NCI-H2227 treated with DMSO at 0.1 percent for 48 hours (cell line): Measurements from ENCODE around the gene PTPN21.

Experiments
- DNase-seq: peaks from one replicate; lab custom pipeline; 2025; lab: John Stamatoyannopoulos, UW

The PTPN21 gene

DNA sequence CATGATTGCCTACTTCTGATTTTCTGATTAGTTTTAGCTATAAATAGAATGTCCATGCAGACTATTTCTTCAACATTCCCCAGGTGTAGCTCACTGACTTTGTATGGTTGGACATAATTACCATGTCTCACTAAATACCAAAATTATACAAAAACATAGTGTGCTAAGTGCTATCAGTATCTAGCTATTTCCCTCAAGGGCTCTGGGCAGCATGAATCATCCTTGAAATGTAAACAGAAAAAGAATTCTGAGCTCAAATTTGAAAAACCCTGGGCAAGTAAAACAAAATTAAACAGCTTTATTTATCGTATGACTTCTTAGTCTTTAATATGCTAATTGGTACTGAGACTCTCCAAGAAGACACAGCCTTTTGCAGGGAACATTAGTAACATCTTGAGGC, 86.4 kb downstream of the PTPN21 start:
- no peak for DNase-seq

DNA sequence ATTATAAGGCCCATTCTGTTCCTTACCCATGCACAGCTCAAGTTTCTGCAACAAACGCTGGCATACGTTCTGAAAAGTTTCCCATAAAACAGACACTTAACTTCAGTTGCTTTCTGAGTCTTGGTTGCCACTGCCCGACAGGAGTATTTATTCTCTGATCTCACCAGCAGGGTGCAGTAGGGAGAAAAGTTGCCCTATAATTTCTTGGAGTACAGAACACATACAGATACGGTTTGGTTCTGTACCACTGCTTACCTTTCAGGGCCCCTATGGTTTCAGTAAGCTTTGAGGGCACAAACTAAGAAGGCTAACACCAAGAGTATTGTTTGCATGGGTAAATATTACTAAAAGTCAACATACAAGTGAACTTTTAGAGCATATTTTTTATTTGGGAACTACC, 91.5 kb downstream of the PTPN21 start:
- no peak for DNase-seq

DNA sequence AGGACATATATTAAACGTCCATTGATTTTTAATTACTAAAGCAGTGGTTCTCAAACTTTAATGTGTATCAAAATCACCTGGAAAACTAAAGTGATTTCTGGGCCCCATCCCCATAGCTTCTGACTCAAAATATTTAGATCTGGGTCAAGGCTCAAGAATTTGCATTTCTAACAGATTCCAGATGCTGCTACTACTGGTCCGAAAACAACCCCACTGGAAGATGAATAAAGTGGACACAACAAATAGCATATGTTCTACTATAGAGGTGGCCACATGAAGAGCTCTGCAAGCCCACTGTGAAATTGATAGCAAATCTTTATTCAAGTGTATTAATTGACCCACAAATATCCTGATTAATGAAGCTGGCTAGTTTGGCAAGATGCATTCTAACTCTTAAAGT, 99.9 kb downstream of the PTPN21 start:
- DNase-seq: no peak

DNA sequence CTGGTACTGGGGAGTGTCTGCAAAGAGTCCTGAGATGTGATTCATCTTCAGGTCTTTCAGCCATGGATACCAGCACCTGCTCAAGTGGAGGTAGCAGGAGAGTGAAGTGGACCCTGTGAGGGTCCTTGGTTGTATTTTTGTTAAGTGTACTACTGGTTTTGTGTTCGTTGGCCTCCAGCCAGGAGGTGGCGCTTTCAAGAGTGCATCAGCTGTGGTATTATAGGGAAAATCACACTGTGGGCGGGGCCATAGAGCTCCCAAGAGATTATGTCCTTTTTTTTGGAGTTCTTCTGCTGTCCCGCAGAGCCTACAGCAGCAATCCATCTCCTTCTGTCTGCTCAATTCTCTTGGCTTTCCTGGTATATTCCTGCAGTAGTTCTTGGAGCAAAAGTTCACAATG, 102.6 kb downstream of the PTPN21 start:
- DNase-seq: no peak

DNA sequence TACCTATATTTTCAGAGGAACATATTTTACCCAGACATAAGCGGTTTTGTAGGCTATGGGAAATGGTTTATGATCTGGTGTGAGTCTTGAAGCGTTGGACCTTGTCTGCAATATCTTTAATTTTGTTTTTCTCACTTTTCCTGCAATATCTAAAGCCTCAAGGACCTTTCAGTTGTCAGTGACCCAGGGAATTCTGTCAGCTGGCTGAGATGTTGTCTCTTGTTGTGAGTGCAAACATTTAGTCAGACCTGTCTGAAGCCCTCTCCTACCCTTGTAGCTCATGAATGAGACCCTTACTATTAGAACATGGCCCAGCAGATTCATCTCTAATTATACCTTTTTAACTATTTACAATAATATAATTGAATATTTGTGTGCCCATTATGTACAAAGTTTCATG, 115.7 kb downstream of the PTPN21 start:
- DNase-seq: no peak

DNA sequence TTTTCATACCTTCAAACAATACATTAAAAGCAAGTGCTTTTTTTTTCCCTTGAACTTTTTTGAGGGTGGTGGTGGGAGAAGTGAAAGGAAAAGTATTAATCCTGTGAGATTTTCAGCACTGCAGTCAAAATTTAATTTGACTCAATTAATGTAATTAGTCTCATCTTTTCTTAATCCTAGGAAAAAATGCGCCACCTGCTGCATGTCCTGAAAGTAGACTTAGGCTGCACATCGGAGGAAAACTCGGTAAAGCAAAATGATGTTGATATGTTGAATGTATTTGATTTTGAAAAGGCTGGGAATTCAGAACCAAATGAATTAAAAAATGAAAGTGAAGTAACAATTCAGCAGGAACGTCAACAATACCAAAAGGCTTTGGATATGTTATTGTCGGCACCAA, 117.1 kb downstream of the PTPN21 start:
- DNase-seq: no peak

DNA sequence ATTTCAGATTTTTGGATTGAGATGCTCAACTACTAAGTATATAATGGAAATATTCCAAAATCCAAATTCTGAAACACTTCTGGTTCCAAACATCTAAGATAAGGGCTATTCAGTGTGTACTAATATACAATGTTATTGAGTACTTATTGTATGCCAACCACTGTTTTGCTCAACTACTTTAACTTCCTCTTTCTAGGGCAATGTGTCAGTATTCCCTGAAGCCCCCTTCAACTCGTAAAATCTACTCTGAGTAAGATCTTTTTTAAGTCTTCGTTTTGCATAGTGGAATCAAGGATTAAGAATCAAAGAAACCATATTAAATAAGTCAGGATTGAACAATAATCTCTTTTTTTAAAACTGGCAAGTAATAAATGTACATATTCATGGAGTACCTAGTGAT, 123.8 kb downstream of the PTPN21 start:
- DNase-seq: no peak

DNA sequence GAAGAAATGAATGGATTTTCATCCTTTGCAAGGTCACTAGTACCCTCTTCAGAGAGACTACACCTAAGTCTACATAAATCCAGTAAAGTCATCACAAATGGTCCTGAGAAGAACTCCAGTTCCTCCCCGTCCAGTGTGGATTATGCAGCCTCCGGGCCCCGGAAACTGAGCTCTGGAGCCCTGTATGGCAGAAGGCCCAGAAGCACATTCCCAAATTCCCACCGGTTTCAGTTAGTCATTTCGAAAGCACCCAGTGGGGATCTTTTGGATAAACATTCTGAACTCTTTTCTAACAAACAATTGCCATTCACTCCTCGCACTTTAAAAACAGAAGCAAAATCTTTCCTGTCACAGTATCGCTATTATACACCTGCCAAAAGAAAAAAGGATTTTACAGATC, 128.5 kb downstream of the PTPN21 start:
- no peak for DNase-seq

DNA sequence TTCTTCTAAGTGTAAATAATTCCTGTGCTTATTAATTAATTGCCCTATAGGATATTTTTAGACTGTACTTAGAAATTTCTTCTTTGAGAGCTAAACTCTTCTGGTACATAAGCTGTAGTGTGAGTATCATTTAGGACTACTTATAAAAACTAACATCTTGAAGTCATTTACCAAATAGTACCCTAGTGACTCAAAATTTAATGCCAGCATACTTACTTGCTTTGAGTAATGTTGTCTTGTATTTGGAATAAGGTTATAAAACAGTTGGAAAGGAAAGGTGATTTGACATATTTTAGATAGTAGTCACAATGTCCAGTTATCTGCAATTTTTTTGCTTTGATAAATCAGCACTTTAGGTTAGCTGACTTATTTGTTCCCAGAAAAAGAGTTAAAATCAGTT, 130.2 kb downstream of the PTPN21 start:
- no peak for DNase-seq

DNA sequence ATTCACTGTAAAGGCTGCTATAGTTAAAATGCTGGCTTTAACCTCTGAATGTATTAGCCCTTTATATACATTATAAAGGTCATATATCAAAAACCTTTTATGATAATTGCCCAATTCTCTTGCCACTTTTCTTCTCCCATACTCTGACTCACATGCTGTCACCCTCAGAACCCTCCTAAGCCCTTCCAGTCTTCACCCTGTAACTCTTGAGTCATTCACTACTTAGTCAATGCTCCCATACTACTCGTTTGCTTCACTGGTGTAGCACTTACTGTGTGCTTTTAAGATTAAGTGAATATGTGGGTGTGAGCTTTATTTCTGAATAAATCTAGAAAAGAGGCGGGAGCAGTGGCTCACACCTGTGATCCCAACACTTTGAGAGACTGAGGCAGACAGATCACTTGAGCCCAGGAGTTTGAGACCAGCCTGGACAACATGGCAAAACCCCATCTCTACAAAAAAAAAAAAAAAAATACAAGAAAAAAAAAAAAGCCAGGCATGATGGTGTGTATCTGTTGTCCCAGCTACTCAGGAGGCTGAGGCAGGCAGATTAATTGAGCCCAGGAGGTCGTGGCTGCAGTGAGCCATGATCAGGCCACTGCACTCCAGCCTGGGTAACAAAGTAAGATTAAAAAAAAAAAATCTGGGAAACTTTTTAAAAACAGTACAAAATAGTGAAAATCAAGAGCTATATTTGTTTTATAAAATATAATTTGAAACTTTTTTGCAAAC, 131.7 kb downstream of the PTPN21 start:
- no peak for DNase-seq

DNA sequence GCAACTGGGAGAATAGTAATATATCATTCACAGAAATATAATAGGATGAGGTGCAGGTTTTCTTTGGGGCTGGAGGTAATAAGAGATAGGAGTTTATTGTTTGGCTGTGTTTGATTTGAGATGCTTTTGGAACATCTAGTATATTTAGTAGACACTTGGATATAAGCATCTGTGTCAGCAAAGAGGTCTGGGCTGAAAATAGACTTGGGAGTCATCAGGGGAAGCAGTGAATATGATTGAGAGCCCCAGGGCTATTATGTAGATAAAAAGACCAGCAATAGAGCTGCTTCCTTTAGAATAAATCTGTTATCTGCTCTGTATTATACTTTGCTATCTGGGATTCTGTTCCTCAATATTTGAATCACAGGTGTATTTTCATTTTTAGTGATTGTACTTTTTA, 132.8 kb downstream of the PTPN21 start:
- no peak for DNase-seq

DNA sequence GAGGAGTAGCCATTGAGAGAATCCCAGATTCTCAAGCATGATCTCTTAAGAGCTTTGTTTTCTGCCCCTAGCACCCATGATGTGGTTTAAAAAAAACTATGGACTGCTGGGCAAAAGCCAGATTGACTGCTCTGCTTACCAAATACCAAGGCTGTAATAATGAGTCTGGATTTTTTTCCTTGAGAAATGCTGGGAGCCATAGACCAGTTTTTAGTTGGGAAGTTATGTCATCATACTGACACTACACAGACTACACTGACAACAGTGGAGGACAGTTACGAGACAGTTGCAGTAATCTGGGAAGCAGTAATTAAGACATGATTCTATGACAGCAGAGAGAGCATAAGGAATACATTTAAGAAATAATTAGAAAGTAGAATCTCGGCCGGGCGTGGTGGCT, 133.5 kb downstream of the PTPN21 start:
- DNase-seq: no peak

DNA sequence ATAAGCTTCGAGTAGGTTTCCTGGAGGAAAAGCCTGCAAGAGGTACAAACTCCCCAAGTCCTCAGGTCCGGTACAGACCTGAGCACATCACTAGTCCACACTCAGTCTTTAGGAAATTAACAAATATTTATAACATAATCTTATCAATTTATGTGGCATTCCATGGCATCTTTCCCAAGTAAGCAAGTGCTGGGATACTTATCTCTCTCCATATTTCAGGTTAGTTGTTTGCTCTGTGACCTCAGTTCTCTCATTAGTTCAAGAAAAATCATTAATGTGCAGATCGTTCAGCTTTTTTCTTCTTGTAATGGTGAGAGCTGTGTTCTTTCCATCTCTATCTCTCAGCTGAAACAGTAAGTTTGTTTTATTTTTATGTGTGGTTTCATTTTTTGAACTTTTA, 134.6 kb downstream of the PTPN21 start:
- DNase-seq: no peak

DNA sequence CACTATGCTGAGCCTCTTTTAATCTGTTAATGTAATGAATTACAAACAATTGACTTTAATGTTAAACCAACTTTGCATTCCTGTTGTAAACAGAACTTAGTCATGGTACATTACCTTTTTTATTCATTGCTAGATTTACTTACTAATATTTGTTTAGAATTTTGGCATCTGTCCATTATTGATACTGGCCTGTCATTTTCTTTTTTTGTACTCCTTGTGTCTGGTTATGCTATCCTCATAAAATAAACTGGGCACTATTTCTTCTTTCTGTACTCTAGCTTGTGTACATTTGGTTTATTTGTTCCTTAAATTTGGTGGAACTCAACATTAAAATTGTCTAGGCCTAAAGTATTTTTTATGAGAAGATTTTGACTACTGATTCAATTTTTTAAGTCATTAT, 137.2 kb downstream of the PTPN21 start:
- DNase-seq: no peak
